Activated T-helper 2 cell treated with anti-CD3 and anti-CD28 coated beads, Interferon-gamma antibody, Interleukin-2, Interleukin-4, amounts not matched to agents 10 μg/mL and 5 μg/mL and 100 μg/mL, durations not matched to agents 14 hours and 24 hours and 36 hours (primary cell): Measurements from ENCODE around the gene MVP. TPM values are rescaled to one million over a fixed set of nuclear protein-coding genes. Genes with fewer than 3 reads are reported as not detected.

Experiments used
- DNase-seq: peaks from one replicate; pipeline ENCODE4 v3.0.0; 2021; ENCODE audit warnings: low spot score
- H3K27ac Mint-ChIP-seq: one replicate; pipeline ENCODE4 v1.8.0; 2021; ENCODE audit warnings: mixed read lengths
- H3K27me3 Mint-ChIP-seq: one replicate; pipeline ENCODE4 v1.8.0; 2021; ENCODE audit warnings: low read depth, mixed read lengths
- H3K36me3 Mint-ChIP-seq: one replicate; pipeline ENCODE4 v1.8.0; 2021; ENCODE audit warnings: low read depth, mixed read lengths
- H3K4me1 Mint-ChIP-seq: one replicate; pipeline ENCODE4 v1.8.0; 2021; ENCODE audit warnings: low read depth, mixed read lengths
- H3K4me3 Mint-ChIP-seq: one replicate; pipeline ENCODE4 v1.8.0; 2021; ENCODE audit warnings: low read depth, mild to moderate bottlenecking, moderate library complexity, mixed read lengths
- H3K9me3 Mint-ChIP-seq: one replicate; pipeline ENCODE4 v1.8.0; 2021; ENCODE audit warnings: mixed read lengths
- intact Hi-C: fragments of 100-400 bp; cut with micrococcal nuclease; formaldehyde crosslinking; loops from one replicate; pipeline ENCODE4 v1.15.1; 2023
- total RNA-seq: library from RNA; stranded (reverse); gene quantifications from 2 replicates; pipeline ENCODE4 v1.2.3, GENCODE V29; 2022

The MVP gene
- total RNA-seq, 1 donor from 2014 or later: 135 TPM

- intact Hi-C loops: loop anchor here (5.0 to 10.0 kb wide), 4 partner anchors 60 to 568 kb away; partner anchors contain the start of genes C16orf54, MYL11 and TBC1D10B
- H3K4me1 Mint-ChIP-seq: peaks cover 40% of the 10 kb centered on the region
- DNase-seq: peak; percentile 59
- peak overlapping the region; percentile 93 for H3K27ac Mint-ChIP-seq
- H3K27me3 Mint-ChIP-seq: no peaks in the 10 kb centered on the region
- peak overlapping the region; percentile 90 for H3K4me3 Mint-ChIP-seq
- no peaks in the 10 kb centered on the region for H3K9me3 Mint-ChIP-seq
- peaks cover 67% of the 10 kb centered on the region for H3K36me3 Mint-ChIP-seq
These were observed 13.4 kb upstream of the MVP start for GRCh38 chr16:29806641-29807425.

- peak; percentile 90 for DNase-seq
- H3K27ac Mint-ChIP-seq: peak overlapping the region; percentile 93
- H3K27me3 Mint-ChIP-seq: no peaks in the 10 kb centered on the region
- H3K4me1 Mint-ChIP-seq: peaks cover 41% of the 10 kb centered on the region
- intact Hi-C loops: loop anchor here (1.0 to 10.0 kb wide), 7 partner anchors 9 to 567 kb away; partner anchors contain the start of genes C16orf54, MVP, MYL11 and PAGR1
- H3K9me3 Mint-ChIP-seq: no peaks in the 10 kb centered on the region
- peak overlapping the region; percentile 90 for H3K4me3 Mint-ChIP-seq
- peaks cover 62% of the 10 kb centered on the region for H3K36me3 Mint-ChIP-seq
These were observed 12.6 kb upstream of the MVP start for GRCh38 chr16:29807426-29808218.

GRCh38 chr16:29808219-29808900 lies 11.9 kb upstream of the MVP start:
- Mint-ChIP-seq H3K36me3 (peaks cover 55% of the 10 kb centered on the region), H3K9me3 (no peaks in the 10 kb centered on the region), H3K27ac (peak overlapping the region; percentile 93), H3K27me3 (peaks cover 1% of the 10 kb centered on the region), H3K4me3 (peak overlapping the region; percentile 90), H3K4me1 (peaks cover 41% of the 10 kb centered on the region)
- intact Hi-C loops: loop anchor here (1.0 to 10.0 kb wide), 7 partner anchors 8 to 566 kb away; partner anchors contain the start of genes C16orf54, MVP, MYL11 and PAGR1
- no peak for DNase-seq

GRCh38 chr16:29809031-29809747 lies 11.1 kb upstream of the MVP start:
- peaks cover 46% of the 10 kb centered on the region for H3K36me3 Mint-ChIP-seq
- no peak for DNase-seq
- peaks cover 38% of the 10 kb centered on the region for H3K4me1 Mint-ChIP-seq
- H3K27me3 Mint-ChIP-seq: peaks cover 1% of the 10 kb centered on the region
- H3K9me3 Mint-ChIP-seq: no peaks in the 10 kb centered on the region
- H3K27ac Mint-ChIP-seq: peak overlapping the region; percentile 93
- peak overlapping the region; percentile 90 for H3K4me3 Mint-ChIP-seq
- intact Hi-C loops: loop anchor here (5.0 to 10.0 kb wide), 4 partner anchors 62 to 566 kb away; partner anchors contain the start of genes C16orf54, MYL11 and TBC1D10B

GRCh38 chr16:29809850-29810698 lies 10.2 kb upstream of the MVP start:
- intact Hi-C loops: loop anchor here (5.0 to 10.0 kb wide), 4 partner anchors 63 to 565 kb away; partner anchors contain the start of genes C16orf54, MYL11 and TBC1D10B

GRCh38 chr16:29810699-29811169 lies 9.5 kb upstream of the MVP start:
- peak overlapping the region; percentile 45 for H3K27ac Mint-ChIP-seq
- peaks cover 38% of the 10 kb centered on the region for H3K36me3 Mint-ChIP-seq
- H3K9me3 Mint-ChIP-seq: no peaks in the 10 kb centered on the region
- peaks cover 43% of the 10 kb centered on the region for H3K4me1 Mint-ChIP-seq
- no peak for DNase-seq
- peaks cover 1% of the 10 kb centered on the region for H3K27me3 Mint-ChIP-seq
- intact Hi-C loops: no loop called here
- peak overlapping the region; percentile 76 for H3K4me3 Mint-ChIP-seq

More at GRCh38 chr16:29809850-29810698, 10.2 kb upstream of the MVP start:
- peaks cover 40% of the 10 kb centered on the region for H3K4me1 Mint-ChIP-seq
- H3K36me3 Mint-ChIP-seq: peaks cover 41% of the 10 kb centered on the region
- H3K27me3 Mint-ChIP-seq: peaks cover 1% of the 10 kb centered on the region
- H3K27ac Mint-ChIP-seq: peak overlapping the region; percentile 60
- DNase-seq: no peak
- peak overlapping the region; percentile 76 for H3K4me3 Mint-ChIP-seq
- no peaks in the 10 kb centered on the region for H3K9me3 Mint-ChIP-seq

GRCh38 chr16:29811170-29811895 lies 8.9 kb upstream of the MVP start:
- DNase-seq: peak; percentile 75
- H3K9me3 Mint-ChIP-seq: no peaks in the 10 kb centered on the region
- intact Hi-C loops: no loop called here
- H3K27me3 Mint-ChIP-seq: peaks cover 1% of the 10 kb centered on the region
- H3K4me3 Mint-ChIP-seq: peak overlapping the region; percentile 76
- H3K27ac Mint-ChIP-seq: peak overlapping the region; percentile 61
- peaks cover 38% of the 10 kb centered on the region for H3K36me3 Mint-ChIP-seq
- peaks cover 43% of the 10 kb centered on the region for H3K4me1 Mint-ChIP-seq

GRCh38 chr16:29811896-29812665 lies 8.2 kb upstream of the MVP start, which contains the start of gene PRRT2:
Gene PRRT2, plus strand, starts transcription at chr16:29812193. Its CDS starts 862 bp downstream, at chr16:29813055.
- H3K9me3 Mint-ChIP-seq: no peaks in the 10 kb centered on the region
- H3K4me1 Mint-ChIP-seq: peaks cover 44% of the 10 kb centered on the region
- DNase-seq: no peak
- H3K27ac Mint-ChIP-seq: peak within 1 kb of the TSS; percentile 61
- peaks cover 1% of the 10 kb centered on the region for H3K27me3 Mint-ChIP-seq
- peak within 1 kb of the TSS; percentile 76 for H3K4me3 Mint-ChIP-seq
- H3K36me3 Mint-ChIP-seq: peaks cover 43% of the 10 kb centered on the region
- intact Hi-C loops: no loop called here

GRCh38 chr16:29812754-29813643 lies 7.3 kb upstream of the MVP start:
- Mint-ChIP-seq H3K9me3 (no peaks in the 10 kb centered on the region), H3K27me3 (peaks cover 1% of the 10 kb centered on the region), H3K36me3 (peaks cover 38% of the 10 kb centered on the region), H3K27ac (no peak overlapping the region), H3K4me1 (peaks cover 47% of the 10 kb centered on the region), H3K4me3 (peak overlapping the region; percentile 62)
- intact Hi-C loops: no loop called here
- DNase-seq: no peak
